Activated CD4-positive, CD25-positive, alpha-beta regulatory T cell treated with anti-CD3 and anti-CD28 coated beads, Interleukin-2, amount 50 U/mL, for 16 hours (primary cell): ENCODE results near the gene SLC43A2.
"Not testable (repeated sequence)": the region's sequence is repeated elsewhere in the genome, so short reads cannot be mapped to it uniquely, and the experiment has no call there.

Experiments used
- DNase-seq: peaks from one replicate; pipeline ENCODE4 v3.0.0-alpha.2; 2020; ENCODE audit warnings: low read depth, low spot score

SLC43A2 gene

DNA sequence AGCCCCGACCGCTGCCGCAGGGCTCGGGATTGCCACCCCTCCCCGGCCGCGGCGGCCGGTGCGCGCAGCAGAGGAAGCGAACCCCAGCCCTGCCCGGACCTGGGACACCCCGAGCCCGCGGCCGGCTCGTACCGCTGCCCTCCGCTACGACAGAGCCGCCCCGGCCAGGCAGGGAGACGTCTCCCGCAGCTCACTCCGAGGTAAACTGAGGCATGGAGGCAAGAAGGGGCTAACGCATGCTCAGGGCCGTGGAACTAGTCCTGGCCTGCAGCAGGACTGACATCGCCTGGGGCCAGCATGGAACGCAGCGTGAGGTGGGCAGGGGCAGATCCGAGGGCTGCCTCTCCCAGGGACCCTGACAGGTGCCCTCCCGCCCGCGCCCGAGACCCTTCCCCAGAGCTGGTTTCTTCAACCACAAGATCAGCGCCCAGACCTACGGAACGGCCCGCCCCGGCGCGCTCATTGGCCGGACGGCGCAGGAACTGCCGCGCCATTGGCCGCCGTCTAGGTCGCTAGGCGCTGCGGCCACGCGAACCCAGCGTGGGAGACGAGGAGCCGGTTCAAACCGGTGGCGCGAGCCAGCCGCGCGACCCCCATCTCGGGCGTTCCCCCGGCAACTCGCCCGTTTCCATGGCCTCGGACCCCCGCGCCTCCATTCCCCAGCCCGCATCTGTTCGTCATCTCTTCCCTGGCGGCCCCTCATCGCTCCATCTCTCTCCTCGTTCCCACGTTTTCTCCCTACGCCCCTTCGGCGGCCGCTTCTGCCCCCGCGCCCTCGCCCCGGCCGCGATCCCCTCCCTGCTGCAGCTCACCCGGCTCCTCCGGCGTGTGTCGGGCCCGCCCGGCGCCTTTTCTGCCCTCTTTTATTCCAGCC lies at the start of gene SLC43A2:
Gene SLC43A2 (minus strand): TSS at position 853 of the 874 bp plus-strand sequence. CDS start 960 bp downstream, outside the sequence.
- peak; percentile 52 for DNase-seq

DNA sequence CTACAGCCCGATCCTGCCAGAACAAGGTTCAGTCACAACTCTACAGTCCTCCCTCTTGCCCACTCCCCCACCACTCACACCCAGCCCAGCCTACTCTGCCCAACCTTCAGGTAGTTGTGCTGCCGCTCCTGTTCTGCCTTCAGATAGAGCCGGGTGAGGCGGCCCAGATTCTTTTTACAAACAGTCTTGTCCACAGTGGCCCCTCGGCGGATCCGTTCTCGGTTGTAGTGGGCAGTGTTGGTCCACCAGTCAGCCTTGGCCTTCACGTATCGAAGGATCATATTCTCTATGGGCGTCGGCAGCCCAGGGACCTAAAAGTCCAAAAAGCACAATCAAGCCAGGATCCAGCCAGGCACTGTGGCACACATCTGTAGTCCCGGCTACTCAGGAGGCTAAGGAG lies 47.8 kb upstream of the SLC43A2 start:
- DNase-seq = no peak

DNA sequence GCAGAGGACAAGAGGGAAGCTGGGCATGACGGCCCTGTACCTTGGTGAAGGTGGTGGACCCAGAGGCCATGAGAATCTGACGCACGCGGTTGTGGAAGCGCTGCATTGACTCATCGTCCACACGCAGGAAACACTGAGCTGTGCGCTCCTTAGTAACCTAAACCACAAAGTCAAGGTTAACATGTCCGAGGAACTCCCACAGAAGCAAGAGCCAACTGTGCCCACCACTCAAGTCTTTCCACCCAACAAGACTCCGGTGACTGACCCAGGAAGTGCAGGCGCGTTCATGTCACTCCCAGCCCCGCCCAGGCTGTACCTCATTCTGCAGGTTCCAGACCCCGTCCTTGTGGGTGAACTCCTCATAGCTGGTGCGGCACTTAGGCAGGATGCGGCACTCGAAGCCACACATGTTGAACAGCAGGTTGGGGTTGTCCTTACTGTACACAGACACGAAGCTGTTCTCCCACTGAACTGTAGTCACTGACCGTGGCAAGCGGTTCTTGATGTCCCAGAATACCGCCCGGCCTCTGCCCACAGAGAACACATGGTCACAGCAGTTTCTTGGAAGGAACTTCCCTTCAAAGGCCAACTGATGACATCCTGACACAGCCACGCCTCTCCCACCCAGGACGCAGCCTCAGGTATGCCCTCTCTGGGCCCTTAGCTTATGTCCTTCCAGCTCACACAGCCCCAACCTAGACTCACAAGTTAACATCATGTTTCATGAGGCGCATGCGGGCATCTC lies 44.6 kb upstream of the SLC43A2 start:
- DNase-seq = no peak

DNA sequence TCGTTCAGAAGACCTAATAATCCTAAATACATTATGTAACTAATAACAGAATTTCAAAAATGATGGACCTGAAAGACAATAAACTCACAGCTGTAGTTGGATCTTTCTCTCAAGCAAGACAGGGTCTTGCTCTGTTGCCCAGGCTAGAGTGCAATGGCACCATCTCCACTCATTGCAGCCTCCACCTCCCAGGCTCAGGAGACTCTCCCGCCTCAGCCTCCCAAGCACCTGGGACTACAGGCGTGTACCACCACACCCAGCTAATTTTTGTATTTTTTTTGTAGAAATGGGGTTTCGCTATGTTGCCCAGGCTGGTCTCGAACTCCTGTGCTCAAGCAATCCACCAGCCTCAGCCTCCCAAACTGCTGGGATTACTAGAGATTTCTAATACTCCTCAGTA lies 35.3 kb upstream of the SLC43A2 start:
- DNase-seq = not testable (repeated sequence)

DNA sequence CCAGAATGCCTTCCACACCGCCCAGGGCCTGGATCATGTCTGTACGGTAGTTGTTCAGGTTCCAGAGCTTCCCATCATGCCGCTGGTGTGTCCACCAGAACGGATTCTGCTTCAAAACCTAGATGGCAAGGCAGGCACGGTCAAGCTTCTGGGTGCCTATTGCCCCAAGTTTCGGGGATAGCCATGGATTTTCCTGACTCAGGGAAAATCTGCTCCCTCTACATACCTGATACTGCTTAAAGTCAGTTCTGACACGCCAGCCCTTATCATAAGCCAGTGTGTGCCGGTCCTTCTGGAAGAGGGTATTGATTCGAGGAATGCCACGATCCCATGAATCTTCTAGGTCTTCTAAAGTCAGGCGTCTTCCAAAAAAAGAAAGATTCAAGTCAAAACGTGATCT lies 32.4 kb upstream of the SLC43A2 start:
- no peak for DNase-seq

DNA sequence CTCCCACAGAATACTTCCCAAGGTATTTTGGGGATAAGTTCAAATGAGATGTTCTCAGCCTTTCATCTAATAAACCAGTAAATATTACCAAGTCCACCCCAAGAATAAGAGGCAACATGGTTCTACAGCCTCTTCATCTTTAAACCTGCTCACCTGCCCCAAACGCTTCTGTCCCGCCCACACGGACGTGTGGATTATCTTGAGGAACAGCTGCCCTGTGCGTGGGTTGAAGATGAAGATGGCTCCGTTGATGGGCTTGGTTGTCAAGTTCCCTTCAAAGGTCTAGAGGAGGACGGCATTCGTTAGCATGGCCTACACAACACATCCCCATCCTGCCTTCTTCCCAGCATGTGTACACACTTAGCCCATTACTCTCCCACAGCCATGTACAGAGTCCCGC lies 29.5 kb upstream of the SLC43A2 start:
- no peak for DNase-seq

DNA sequence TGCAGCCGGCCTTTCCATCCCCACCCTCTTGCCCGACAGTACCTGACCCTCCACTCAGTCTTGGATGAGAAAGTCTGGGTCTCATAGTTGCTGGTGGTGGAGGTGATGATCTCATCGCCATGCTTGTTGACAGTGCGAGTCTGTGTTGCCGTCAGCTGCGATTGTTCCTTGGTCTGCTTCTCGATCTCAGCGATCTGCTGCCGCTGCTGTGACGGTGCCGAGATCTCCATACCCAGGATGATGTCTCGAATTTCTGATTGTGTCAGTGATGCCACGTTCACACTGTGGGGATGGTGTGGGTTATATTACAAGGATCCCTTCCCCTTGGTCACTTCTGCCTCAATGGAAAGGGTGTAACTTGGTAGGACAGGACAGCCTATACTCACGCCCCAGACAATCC lies 25.1 kb upstream of the SLC43A2 start:
- no peak for DNase-seq

DNA sequence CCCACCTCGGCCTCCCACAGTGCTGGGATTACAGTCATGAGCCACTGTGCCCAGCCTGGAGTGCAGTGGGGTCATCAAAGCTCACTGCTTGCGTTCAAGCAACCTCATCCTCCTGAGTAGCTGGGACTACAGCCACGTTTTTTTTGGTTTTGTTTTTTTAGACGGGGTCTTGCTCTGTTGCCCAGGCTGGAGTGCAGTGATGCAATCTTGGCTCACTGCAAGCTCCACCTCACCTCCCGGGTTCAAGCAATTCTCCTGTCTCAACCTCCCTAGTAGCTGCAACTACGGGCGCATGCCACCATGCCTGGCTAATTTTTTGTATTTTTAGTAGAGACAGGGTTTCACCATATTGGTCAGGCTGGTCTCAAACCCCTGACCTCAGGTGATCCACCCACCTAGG lies 24.2 kb upstream of the SLC43A2 start:
- DNase-seq = not testable (repeated sequence)

DNA sequence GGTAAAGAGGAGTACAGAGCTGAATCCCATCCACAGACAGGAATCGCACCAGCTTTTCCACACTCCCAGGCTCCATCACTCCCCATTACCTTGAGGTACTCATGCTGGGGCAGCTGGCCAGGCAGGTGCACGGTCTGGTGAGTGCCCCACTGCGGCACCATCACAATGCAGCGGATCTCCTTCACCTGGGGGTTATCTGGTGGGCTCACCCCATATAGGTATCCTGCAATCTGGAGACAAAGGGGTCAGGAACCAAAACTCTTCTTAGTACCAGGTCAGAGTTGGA lies 22.9 kb upstream of the SLC43A2 start:
- no peak for DNase-seq

DNA sequence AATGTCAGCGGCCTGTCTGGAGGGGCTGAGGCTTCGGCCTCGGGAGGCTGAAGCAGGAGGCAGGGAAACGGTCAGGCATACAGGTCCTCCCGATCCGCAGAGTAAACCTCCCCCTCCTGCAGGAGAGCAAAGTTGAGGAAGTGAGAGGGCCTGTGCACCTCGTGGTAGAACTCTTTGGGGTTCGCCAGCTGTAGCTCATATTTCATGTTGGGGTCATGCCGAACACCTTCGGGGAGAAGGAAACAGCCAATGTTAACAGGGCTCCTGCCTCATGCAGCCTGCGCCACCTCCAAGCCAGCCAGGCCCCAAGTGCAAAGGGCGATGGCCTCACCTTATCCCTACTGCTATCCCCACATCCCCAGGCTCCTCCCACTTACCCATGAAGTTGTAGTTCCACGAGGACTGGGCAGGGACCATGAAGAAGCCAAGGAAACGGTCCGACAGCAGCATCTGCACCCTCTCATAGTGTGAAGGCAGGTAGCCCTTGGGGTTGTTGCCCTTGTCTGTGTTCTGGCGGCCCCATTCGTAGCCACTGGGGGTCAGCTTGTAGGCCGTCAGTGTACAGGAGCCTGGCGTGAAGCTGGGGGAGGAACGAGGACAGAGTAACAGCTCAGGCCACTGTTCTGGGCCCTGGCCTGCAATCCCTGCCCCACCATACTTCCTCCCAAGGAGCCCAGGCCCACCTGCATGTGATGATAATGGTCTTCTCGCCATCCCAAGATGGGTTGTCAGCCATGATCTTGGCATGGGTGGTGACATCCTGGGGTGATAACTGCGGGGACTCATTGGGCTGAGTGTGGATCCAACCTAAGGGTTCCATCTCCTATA lies 22.3 kb upstream of the SLC43A2 start:
- DNase-seq = no peak

DNA sequence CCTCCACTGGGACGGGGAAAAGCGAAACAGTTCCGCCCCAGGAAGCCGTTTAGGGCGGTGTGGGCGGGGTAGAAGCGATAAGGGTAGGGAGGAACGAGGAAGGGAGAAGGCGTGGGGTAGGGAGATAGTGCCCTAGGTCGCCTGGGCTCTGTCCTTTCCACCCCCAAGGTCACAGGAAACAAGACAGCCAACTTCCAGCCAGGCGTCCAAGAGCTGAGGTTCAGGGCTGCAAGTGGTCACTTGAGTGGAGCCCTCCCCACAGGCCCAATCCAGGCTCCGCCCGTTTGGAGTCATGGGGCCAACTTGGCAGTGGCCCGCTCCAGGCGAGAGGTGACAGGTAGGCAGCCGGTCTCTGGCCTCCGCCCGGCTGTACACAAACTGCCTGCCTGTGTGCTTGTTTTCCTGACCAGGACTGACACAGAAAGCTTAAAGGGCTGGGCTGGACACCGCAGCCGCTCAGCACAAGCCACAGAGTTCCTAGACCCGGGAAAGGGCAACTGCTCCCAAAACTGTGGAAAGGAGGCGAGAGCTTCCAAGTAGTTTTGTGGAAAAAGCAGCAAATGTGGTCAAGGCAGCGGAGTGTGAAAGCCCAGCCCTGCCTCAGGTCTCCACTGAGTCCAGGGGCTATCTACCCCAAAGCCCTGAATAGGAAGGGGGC lies 21.3 kb upstream of the SLC43A2 start, which contains the start of gene RILP:
Gene RILP (minus strand): TSS at position 23 of the 658 bp plus-strand sequence. CDS start 62 bp downstream, outside the sequence.
- DNase-seq = no peak

DNA sequence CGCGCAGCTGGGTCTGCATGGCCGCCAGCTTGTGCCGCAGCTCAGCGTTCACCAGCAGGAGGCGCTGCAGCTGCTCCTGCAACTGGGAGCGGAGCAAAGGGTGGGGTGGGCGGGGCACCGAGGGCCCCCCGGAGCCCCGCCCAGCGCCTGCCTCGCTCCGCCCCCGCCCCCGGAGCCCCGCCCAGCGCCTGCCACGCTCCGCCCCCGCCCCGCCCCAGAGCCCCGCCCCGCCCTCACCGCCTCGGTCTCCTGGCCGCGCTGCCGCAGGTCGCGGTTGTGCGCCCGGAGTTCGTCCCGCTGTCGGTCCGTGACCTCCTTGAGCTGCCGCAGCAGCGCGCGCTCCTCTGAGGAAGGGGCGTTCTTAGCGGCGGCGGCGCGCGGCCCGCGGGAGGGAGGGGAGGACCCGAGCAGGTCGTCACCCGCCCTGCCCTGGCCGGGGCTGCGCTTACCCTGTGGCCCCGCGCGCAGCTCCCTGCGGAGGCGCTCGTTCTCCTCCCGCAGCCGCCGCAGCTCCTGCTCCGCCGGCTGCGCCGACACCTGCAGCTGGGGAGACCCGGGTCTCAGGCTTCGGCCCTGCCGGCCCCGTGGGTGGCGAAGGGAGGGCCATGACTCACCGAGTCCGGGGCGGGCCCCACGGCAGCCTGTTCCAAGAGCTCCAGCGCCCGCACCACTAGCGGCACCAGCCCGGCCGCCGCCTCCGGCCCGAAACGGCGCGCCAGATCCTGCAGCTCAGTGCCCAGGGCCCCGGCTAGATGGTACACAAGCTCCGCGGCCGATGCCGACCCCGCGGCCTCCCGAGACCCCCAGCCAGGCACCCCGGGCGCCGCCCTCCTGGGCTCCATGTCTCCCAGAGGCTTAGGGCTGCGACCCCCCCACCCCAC lies 20.6 kb upstream of the SLC43A2 start:
- peak; percentile 85 for DNase-seq

DNA sequence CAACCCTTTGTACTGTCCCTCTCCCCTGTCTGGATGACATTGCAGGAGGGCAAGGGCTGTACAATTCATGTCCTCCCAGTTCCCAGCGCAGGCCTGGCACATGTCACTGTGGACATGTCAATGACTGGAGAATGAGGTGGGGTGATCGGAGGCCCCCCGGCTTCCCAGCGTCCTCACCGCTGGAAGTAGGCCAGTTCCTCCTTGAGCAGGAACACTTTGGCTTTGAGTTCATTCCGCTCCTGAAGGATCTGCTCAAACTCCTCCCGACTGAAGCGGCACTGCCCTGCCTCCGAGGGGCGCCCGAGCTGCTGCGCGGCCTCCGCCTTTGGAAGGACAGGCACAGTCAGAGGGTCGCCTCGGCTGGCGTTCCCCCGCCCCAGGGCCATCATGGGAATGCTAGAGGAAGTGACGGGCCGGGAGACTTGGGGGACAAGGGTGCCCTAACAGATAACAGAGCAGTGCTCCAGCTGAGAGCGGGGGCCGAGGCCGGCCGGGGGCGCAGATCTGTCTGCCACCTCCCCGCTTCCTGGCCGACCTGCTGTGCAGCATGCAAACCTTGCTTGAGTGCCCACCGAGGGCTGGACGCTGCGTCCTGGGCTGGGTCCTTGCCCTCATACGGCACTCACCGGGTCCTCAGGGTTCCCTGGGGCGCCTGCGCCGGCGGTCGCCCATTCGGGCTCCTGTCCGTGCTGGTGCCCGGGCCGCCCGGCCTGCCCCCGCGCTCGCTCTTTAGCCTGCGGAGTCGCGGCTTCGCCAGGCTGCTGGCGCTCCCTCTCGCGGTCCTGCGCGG lies 19.7 kb upstream of the SLC43A2 start:
- DNase-seq = no peak

DNA sequence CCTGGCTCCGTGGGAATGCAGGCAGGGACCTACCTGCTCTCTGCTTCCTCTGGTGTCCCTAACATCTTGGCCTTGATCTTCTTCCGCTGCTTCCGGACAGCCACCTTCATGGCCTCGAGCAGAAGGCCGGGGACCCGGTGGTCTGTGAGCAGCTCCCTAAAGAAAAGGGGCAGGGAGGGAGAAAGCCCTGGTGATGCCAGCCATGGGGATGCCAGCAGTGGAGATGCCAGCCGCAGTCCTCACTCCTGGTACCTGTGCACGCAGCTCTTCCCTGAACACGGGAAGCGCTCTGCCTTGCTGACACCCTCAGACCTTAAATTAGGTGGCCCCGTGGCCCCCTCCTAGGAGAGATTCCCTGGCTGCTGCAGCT lies 19.2 kb upstream of the SLC43A2 start:
- DNase-seq = no peak

DNA sequence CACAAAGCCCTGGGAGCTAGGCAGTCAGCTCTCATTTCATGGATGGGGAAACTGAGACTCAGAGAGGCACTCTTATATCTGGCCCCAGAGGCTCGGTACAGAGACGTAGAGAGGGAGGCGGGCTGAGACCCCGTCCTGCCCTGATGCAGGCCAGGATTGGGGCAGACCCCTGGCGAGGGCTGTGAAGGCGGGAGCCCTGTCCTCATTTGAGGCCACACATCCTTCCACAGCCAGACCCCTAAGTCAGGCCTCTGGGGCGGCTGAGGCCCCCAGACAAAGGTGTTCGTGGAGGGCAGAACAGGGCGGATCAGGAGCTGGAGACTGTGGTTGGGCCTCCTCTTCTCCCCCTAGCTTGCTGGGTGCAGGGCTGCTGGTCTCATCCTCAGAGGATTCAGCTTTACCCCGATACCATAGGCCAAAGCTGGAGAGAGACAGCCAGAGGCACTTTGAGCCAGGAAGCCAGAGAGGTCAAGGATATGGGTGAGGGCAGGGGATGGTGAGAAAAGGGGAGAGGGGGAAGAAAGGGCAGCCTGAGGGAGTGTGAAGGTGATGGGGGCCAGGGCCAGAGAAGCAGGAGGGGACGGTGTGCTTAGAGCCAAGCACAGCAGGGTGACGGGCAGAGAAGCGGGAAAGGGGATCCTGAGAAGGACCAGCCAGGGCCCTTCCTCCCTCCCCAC lies 17.7 kb upstream of the SLC43A2 start:
- DNase-seq = no peak

DNA sequence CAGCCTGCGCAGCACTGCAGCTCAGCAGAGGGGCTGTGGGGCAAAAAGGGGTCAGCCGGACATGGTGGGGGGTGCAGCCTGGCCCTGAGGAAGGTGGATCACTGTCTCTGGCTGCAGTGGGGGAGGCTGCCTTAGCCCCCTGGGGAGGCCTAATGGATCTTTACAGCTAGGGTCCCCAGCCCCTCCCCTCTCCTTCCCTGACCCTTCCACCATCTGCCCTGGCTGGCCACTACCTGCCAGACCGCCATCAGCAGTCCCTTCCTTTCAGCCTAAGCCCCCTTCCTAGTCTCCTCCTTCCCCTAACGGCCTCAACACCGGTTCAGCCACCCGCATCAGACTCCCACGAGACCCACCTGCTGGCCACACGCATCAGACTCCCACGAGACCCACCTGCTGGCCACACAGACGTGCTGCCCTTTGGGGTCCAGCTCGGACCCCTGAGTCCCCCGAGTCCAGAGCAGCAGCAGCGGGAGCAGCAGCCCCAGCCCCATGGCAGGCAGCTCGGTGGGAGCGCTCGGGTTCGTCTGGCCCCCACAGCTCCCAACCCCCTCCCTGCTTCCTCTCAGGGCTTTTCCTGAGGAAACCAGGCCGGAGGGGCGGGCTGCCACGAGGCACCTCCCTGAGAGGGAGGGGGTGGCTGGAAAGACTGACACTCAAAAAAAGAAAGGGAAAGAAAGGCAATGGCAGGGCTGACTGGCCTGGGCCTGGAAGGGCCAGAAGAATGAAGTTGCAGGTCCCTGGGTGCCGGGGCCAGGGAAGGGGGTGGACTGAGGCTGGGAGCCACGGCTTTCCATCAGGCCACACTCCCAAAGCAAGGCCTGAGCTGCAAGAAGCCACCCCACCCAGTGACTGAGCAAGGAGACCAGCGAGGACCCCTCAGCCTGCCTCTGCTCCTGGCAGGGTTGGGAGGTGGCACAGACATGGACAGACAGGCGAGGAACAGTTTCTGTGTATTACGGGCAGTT lies 16.9 kb upstream of the SLC43A2 start, which contains the start of gene SCARF1:
Gene SCARF1 (minus strand): TSS at position 526 of the 965 bp plus-strand sequence. CDS start 35 bp downstream, at position 491.
- DNase-seq = no peak

DNA sequence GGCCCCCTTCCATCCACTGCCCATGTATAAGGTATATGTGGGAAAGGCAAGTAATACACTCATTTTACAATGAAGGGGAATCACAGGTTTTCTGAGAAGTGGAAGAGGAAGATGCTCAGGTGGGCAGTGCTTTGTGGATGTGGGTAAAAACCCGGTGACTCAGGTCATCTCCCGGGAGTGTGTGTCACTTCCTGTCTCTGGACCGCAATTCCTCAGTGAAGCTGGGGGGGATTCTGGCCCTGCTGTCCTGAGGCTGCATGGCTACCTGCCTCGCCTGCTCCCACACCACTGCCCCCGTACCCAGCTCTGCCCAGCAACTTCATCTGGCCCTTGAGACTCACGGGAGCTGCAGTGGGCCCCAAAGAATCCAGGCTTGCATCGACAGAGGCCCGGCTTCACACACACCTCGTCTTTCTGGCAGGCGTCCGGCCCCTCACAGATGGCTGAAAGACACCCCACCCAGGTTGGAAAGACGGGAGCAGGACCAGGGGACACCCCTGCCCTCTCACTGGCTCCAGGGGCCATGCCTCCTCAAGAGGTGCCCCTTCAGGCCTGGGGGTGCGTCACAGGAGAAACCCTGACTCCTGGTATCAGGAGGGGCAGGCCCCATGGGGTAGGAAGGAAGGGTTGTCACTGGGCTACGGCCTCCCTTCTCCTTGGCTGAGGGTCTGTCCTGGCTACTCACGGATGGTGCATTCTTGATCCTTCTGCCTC lies 16.0 kb upstream of the SLC43A2 start:
- DNase-seq = no peak
